Natural killer cell (primary cell): Measurements from ENCODE around the gene NUDT16. TPM values are rescaled to one million over a fixed set of nuclear protein-coding genes. Genes with fewer than 3 reads are reported as not detected.
"Not testable (repeated sequence)": the region's sequence is repeated elsewhere in the genome, so short reads cannot be mapped to it uniquely, and the experiment has no call there.

Experiments
- ATAC-seq, 3 donors: fragments of 150-1000 bp in 2 of 3; fragments of 200-7000 bp in 1 of 3; cut with Tn5 transposase; 1 replicate in 1 of 3; 2 replicates in 2 of 3; pipeline ENCODE4 v1.10.0; 2021; ENCODE audit warnings: mild to moderate bottlenecking in 2 of 3, moderate library complexity in 2 of 3
- DNase-seq, 2 donors: peaks; one replicate each; pipeline versions ENCODE4 v3.0.0 to v3.0.0-alpha.2; 2013 to 2021; ENCODE audit warnings: mixed read lengths in 1 of 2
- H3K27ac ChIP-seq: one replicate; pipeline ENCODE4 v1.5.1; 2013; ENCODE audit warnings: mild to moderate bottlenecking, low read length
- H3K27me3 ChIP-seq: one replicate; pipeline ENCODE4 v1.6.1; 2013; ENCODE audit warnings: low read length; ENCODE audit not compliant: control insufficient read depth, insufficient read depth
- H3K36me3 ChIP-seq: one replicate; pipeline ENCODE4 v1.6.1; 2013; ENCODE audit warnings: low read length; ENCODE audit not compliant: control insufficient read depth, insufficient read depth
- H3K4me1 ChIP-seq: one replicate; pipeline ENCODE4 v1.6.1; 2013; ENCODE audit warnings: low read length; ENCODE audit not compliant: control insufficient read depth, insufficient read depth
- H3K4me3 ChIP-seq: one replicate; pipeline ENCODE4 v1.5.1; 2013; ENCODE audit warnings: low read length
- H3K9me3 ChIP-seq: one replicate; pipeline ENCODE4 v1.6.1; 2013; ENCODE audit warnings: low read length; ENCODE audit not compliant: control insufficient read depth, insufficient read depth
- H3K27ac Mint-ChIP-seq, 2 donors: one replicate each; pipeline ENCODE4 v1.8.0; 2022; ENCODE audit warnings: mild to moderate bottlenecking in 2 of 2, mixed read lengths in 2 of 2, moderate library complexity in 1 of 2
- H3K27me3 Mint-ChIP-seq, 2 donors: one replicate each; pipeline ENCODE4 v1.8.0; 2022; ENCODE audit warnings: low read depth in 2 of 2, mixed read lengths in 2 of 2
- H3K36me3 Mint-ChIP-seq: one replicate; pipeline ENCODE4 v1.8.0; 2022; ENCODE audit warnings: mixed read lengths
- H3K4me1 Mint-ChIP-seq, 2 donors: one replicate each; pipeline ENCODE4 v1.8.0; 2022; ENCODE audit warnings: mixed read lengths in 2 of 2
- H3K4me3 Mint-ChIP-seq: one replicate; pipeline ENCODE4 v1.8.0; 2022; ENCODE audit warnings: mild to moderate bottlenecking, moderate library complexity, mixed read lengths
- H3K9me3 Mint-ChIP-seq, 2 donors: one replicate each; pipeline ENCODE4 v1.8.0; 2022; ENCODE audit warnings: mixed read lengths in 2 of 2
- CTCF ChIP-seq: fragments of 200-600 bp; IDR thresholded peaks from one replicate; pipeline ENCODE4 v1.8.0; 2022; ENCODE audit warnings: antibody characterized with exemption
- WGBS: methylation state at CpG from one replicate; pipeline ENCODE4 v1.1.7; 2013; ENCODE audit warnings: missing lambda C conversion rate; ENCODE audit not compliant: insufficient coverage; 5-methylcytosine and 5-hydroxymethylcytosine counted together
- intact Hi-C: fragments of 100-400 bp; cut with micrococcal nuclease; formaldehyde crosslinking; loops from one replicate; pipeline ENCODE4 v1.14.2; 2022
- total RNA-seq, 4 donors: library from RNA; stranded (reverse); fragments of 120-200 nt in 1 of 4; gene quantifications; one replicate each; pipeline versions ENCODE4 v1.2.3 to v1.2.4, GENCODE V29; 2013 to 2022

Gene NUDT16
- total RNA-seq, 3 donors from 2014 or later (not counting 1 experiment from before 2014, with no cell fraction given): 9.0 to 10.7 (median 9.7) TPM

GRCh38 chr3:131357275-131357674 is 24.3 kb upstream of the NUDT16 start:
- intact Hi-C loops: no loop called here
- Histone ChIP-seq H3K4me3 (no peak overlapping the region), H3K9me3 (no peaks in the 10 kb centered on the region), H3K27me3 (peaks cover 7% of the 10 kb centered on the region), H3K27ac (no peak overlapping the region), H3K4me1 (peaks cover 6% of the 10 kb centered on the region), H3K36me3 (no peaks in the 10 kb centered on the region)
- H3K9me3 Mint-ChIP-seq: no peaks in the 10 kb centered on the region
- H3K4me3 Mint-ChIP-seq: no peak overlapping the region
- no peak for TF ChIP-seq CTCF
- DNase-seq (no peak), ATAC-seq (no peak)
- WGBS: 100% methylated on average over 1 of the region's 1 CpG
- no peak overlapping the region for H3K27ac Mint-ChIP-seq
- H3K36me3 Mint-ChIP-seq: no peaks in the 10 kb centered on the region
- peaks cover 15% of the 10 kb centered on the region in 2 donors for H3K4me1 Mint-ChIP-seq
- H3K27me3 Mint-ChIP-seq: peaks cover 4 to 15% of the 10 kb centered on the region in 2 donors

- 100% methylated on average over 4 of the region's 4 CpGs for WGBS
- Histone ChIP-seq H3K4me1 (peaks cover 6% of the 10 kb centered on the region), H3K9me3 (no peaks in the 10 kb centered on the region), H3K27ac (no peak overlapping the region), H3K27me3 (peaks cover 10% of the 10 kb centered on the region), H3K36me3 (no peaks in the 10 kb centered on the region), H3K4me3 (no peak overlapping the region)
- H3K36me3 Mint-ChIP-seq: no peaks in the 10 kb centered on the region
- no peak overlapping the region for H3K4me3 Mint-ChIP-seq
- H3K27ac Mint-ChIP-seq: no peak overlapping the region
- H3K9me3 Mint-ChIP-seq: no peaks in the 10 kb centered on the region
- TF ChIP-seq CTCF: no peak
- no peak for DNase-seq
- intact Hi-C loops: no loop called here
- peaks cover 18 to 21% of the 10 kb centered on the region in 2 donors for H3K4me1 Mint-ChIP-seq
- ATAC-seq: no peak
- H3K27me3 Mint-ChIP-seq: peaks cover 18 to 32% of the 10 kb centered on the region in 2 donors
Measured at GRCh38 chr3:131360191-131360755, 21.3 kb upstream of the NUDT16 start.

GRCh38 chr3:131361066-131361463 is 20.5 kb upstream of the NUDT16 start:
- peak overlapping the region; percentile 56 for H3K27ac ChIP-seq
- H3K4me1 Mint-ChIP-seq: peaks cover 18 to 21% of the 10 kb centered on the region in 2 donors
- intact Hi-C loops, DNase-seq, H3K27me3 ChIP-seq, H3K36me3 ChIP-seq, H3K9me3 Mint-ChIP-seq, H3K9me3 ChIP-seq, H3K36me3 Mint-ChIP-seq, H3K4me1 ChIP-seq: not testable (repeated sequence)
- peak in 2 of 3 donors; percentile 28 to 65 for ATAC-seq
- WGBS: 34% methylated on average over 7 of the region's 7 CpGs
- H3K27me3 Mint-ChIP-seq: peaks cover 25 to 35% of the 10 kb centered on the region in 2 donors
- peak overlapping the region; percentile 95 for H3K4me3 Mint-ChIP-seq
- H3K4me3 ChIP-seq: peak overlapping the region; percentile 53
- H3K27ac Mint-ChIP-seq: peak overlapping the region in 1 of 2 donors; percentile 37

GRCh38 chr3:131361464-131362421 is 19.8 kb upstream of the NUDT16 start:
- Mint-ChIP-seq H3K4me1 (peaks cover 18 to 21% of the 10 kb centered on the region in 2 donors), H3K27ac (peak overlapping the region in 1 of 2 donors; percentile 37), H3K27me3 (peaks cover 25 to 31% of the 10 kb centered on the region in 2 donors), H3K4me3 (peak overlapping the region; percentile 95), H3K36me3 (no peaks in the 10 kb centered on the region), H3K9me3 (no peaks in the 10 kb centered on the region)
- no peak for TF ChIP-seq CTCF
- Histone ChIP-seq H3K27ac (peak overlapping the region; percentile 56), H3K36me3 (no peaks in the 10 kb centered on the region), H3K4me3 (peak overlapping the region; percentile 53), H3K9me3 (no peaks in the 10 kb centered on the region), H3K27me3 (peaks cover 13% of the 10 kb centered on the region), H3K4me1 (peaks cover 6% of the 10 kb centered on the region)
- intact Hi-C loops: no loop called here
- 10% methylated on average over 64 of the region's 64 CpGs for WGBS
- peak; percentile 66 to 78 (median 74) for ATAC-seq
- no peak for DNase-seq
